ENCODE results near the gene CMTM8.
"Not testable (repeated sequence)": the region's sequence is repeated elsewhere in the genome, so short reads cannot be mapped to it uniquely, and the experiment has no call there.

The CMTM8 gene

GRCh38 chr3:32226875-32227500 lies 11.5 kb upstream of the CMTM8 start:
- H3K4me3 ChIP-seq (replicated peaks in 1 of 2; ENCODE audit: low read depth in 2 of 2, low read length in 2 of 2), result no peak overlapping the region
- DNase-seq (ENCODE audit: low read depth in 2 of 2), result peak; percentile 44 to 85
- TF ChIP-seq, protein P1, sequence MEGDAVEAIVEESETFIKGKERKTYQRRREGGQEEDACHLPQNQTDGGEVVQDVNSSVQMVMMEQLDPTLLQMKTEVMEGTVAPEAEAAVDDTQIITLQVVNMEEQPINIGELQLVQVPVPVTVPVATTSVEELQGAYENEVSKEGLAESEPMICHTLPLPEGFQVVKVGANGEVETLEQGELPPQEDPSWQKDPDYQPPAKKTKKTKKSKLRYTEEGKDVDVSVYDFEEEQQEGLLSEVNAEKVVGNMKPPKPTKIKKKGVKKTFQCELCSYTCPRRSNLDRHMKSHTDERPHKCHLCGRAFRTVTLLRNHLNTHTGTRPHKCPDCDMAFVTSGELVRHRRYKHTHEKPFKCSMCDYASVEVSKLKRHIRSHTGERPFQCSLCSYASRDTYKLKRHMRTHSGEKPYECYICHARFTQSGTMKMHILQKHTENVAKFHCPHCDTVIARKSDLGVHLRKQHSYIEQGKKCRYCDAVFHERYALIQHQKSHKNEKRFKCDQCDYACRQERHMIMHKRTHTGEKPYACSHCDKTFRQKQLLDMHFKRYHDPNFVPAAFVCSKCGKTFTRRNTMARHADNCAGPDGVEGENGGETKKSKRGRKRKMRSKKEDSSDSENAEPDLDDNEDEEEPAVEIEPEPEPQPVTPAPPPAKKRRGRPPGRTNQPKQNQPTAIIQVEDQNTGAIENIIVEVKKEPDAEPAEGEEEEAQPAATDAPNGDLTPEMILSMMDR (IDR thresholded peaks at IDR 0.05; ENCODE audit: low read depth, low read length), result no peak

- DNase-seq (ENCODE audit: low read depth in 2 of 2); H3K4me3 ChIP-seq (replicated peaks in 1 of 2; ENCODE audit: low read depth in 2 of 2, low read length in 2 of 2): not testable (repeated sequence)
Observed at GRCh38 chr3:32228743-32229142, 9.7 kb upstream of the CMTM8 start.

- H3K4me3 ChIP-seq (replicated peaks in 1 of 2; ENCODE audit: low read depth in 2 of 2, low read length in 2 of 2), result no peak overlapping the region
- TF ChIP-seq, protein P1 (IDR thresholded peaks at IDR 0.05; ENCODE audit: low read depth, low read length), result no peak
- no peak for DNase-seq (ENCODE audit: low read depth in 2 of 2)
Observed at GRCh38 chr3:32229565-32229964, 8.9 kb upstream of the CMTM8 start.

- no peak for DNase-seq (ENCODE audit: low read depth in 2 of 2)
- TF ChIP-seq, protein P1 (IDR thresholded peaks at IDR 0.05; ENCODE audit: low read depth, low read length), result no peak
- H3K4me3 ChIP-seq (replicated peaks in 1 of 2; ENCODE audit: low read depth in 2 of 2, low read length in 2 of 2), result no peak overlapping the region
Observed at GRCh38 chr3:32236377-32236776, 2.1 kb upstream of the CMTM8 start.

GRCh38 chr3:32237670-32238452 lies 619 bp upstream of the CMTM8 start:
- H3K4me3 ChIP-seq (replicated peaks in 1 of 2; ENCODE audit: low read depth in 2 of 2, low read length in 2 of 2), result peak overlapping the region; percentile 71 to 80
- TF ChIP-seq, protein P1 (IDR thresholded peaks at IDR 0.05; ENCODE audit: low read depth, low read length), result no peak
- peak in 1 of 2 donors; percentile 13 for DNase-seq (ENCODE audit: low read depth in 2 of 2)

- peak overlapping the region; percentile 71 to 80 for H3K4me3 ChIP-seq (replicated peaks in 1 of 2; ENCODE audit: low read depth in 2 of 2, low read length in 2 of 2)
- TF ChIP-seq, protein P1 (IDR thresholded peaks at IDR 0.05; ENCODE audit: low read depth, low read length), result no peak
- DNase-seq (ENCODE audit: low read depth in 2 of 2), result peak; percentile 18 to 25
Observed at GRCh38 chr3:32239307-32240158, 1.1 kb downstream of the CMTM8 start.

GRCh38 chr3:32240159-32240545 lies 1.7 kb downstream of the CMTM8 start:
- no peak overlapping the region for H3K4me3 ChIP-seq (replicated peaks in 1 of 2; ENCODE audit: low read depth in 2 of 2, low read length in 2 of 2)
- TF ChIP-seq, protein P1 (IDR thresholded peaks at IDR 0.05; ENCODE audit: low read depth, low read length), result peak; percentile 44
- DNase-seq (ENCODE audit: low read depth in 2 of 2), result peak; percentile 32 to 57

Measured in cardiac fibroblast (primary cell).